Fibroblast of gingiva (primary cell): Measurements from ENCODE around the gene LNX2.

Source experiments
- DNase-seq: peaks from one replicate; pipeline ENCODE4 v3.0.0-alpha.2; 2011; ENCODE audit warnings: low read depth

The LNX2 gene

DNA sequence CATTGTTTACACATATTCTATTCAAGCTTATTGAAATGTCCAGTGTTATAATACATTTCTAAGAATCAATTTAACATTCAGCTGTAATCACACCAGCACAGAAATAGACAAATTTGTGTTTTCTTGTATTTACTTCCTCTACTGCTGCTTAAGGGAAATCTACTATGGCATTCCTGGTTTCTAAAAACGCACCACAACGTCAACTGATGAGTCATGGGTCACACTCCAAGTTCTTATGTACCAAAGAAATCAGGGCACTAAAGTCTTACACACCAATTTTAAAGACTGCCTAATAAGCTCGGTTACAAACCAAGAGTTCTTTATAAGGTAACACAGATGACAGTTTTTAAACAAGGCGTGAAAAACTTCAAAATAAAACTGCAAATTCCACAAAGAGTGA, 13.2 kb downstream of the LNX2 start:
- peak; percentile 76 for DNase-seq

DNA sequence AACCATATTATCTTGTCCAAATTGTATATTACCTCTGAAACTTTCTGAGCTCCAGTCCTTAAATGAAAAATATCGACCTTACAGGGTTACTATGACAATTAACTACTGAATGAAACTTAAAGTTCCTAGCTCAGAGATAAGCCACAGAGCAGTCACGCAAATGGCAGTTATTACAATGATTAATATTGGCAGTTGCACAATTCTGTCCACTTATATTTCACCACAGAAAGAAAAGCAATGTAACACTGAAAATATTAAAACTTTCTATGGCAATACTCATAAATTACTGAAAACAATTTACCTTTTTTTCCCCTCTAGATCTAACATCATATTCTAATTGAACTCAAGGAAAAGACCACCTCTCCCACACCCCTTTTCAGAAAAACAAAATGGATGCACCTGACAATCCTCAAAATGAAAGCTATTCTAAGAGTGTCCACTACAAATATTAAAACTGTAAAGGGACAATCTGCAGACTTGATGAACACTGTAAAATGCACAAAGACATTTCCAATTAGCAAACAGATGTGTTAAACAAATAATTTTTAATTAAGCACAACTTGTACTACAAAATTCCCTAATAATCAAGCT, 14.6 kb downstream of the LNX2 start:
- no peak for DNase-seq

DNA sequence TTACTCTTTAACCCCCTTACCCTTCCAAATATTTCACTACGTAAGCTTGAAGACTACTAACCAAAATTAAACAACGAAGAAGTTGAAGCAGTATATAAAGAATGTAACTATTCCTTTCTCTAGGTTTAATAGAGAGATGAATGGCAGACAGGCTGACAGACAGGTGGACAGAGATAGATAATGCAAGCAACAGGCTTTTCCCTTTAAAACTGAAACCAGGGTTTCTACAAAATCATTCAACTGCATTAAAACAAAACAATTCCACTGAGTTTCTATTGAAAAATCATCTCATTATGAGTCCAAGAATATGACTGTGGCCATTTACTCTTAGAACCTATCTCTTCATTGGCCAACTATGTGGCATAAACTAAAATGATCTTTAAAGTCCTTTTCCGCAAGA, 15.2 kb downstream of the LNX2 start:
- no peak for DNase-seq

DNA sequence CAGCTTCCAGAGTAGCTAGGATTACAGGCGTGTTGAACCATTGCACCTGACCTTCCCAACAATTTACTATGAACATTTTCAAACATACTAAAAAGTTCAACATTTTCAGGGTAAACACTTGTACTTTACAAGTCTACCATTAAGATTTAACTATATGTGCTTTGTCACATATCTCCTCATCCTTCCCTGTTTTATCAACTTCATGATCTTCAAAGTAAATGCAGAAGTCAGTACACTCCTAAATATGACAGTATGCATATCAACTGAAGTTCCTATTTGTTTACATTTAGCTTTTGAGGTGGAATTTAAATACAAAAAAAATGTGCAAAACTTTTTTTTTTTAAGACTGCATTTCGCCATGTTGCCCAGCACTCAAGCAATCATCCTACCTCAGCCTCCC, 18.5 kb downstream of the LNX2 start:
- DNase-seq = no peak

DNA sequence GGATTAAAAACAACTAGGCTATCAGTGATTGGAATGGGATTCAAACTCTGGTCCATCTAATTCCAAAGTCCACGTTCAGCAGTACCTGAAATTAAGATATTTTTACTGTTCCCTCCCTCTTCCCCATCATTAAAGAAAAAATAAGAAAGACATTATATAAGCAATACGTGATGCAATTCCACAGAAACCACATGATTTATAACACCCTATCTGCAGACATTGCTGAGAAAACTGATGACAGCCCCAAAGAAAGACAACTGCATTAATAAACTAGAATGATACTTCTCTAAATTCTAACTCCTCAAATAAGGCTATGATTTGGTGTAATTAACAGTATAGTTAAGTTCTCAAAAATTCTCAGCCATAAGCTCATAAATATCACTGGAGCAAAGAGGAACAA, 19.1 kb downstream of the LNX2 start:
- DNase-seq = no peak

DNA sequence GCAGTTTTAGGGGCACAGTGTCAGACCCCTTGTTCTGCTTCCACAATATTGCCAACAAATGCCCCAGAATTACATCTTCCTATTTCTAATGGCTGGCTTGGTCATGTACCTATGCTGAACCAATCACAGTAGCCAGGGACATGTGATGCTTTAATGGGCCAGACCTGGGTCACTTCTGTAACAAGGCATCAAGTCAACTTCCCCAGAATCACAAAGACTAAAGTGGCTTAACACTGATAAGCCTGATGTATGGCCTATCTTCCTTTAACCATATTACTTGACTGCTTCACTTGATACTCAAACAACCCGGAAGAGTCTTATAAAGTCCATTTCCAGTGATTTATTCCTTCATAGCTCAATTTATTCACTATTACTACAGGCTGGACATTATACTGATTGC, 19.6 kb downstream of the LNX2 start:
- DNase-seq = no peak

DNA sequence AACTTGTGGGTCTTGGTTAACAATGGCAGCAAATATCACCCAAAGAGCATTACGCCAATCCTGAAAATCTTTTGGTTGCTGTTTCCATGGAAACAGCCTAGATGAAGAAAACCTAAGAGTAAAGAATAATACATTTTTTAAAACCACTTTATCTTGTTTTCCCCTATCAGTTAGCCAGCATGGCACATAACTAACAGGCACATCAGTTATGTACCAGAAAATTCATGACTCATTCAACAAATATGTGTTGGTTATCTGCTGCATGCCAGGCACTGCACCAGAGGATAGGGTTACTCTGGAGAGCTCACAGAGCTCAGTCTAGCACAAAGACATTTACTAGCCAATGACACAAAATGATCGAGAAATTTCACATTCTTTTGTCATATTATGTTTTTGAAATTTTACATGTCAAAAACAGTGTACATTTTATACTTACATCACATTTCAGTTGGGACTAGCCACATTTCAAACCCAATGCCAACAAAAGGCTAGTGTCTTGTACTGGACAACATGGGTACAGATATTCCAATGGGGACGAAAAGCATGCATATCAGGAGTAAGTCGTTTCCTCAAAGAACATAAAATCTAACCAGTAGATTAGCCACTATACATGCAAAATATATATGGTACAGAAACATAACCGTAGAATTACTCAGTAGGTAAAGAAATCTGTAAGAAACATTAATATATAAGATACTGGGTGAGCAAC, 20.3 kb downstream of the LNX2 start:
- DNase-seq = peak; percentile 77

DNA sequence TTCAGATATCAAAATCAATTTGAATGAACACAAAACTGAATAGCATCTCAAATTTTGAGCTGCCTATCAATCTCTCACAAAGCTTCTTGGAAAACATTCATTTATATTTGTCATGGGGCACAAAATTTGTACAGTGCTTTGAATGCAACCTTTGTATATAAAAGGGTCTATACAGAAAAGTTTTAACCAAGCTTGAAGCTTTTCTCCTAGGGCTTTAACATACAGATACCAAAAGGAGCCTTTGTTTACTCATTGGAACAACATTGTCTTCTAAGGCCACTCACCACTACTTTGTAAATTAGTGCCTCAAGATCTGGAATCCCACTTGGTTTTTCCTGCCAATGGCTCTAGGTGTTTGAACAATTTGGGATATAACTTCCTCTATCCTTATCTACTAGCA, 21.2 kb downstream of the LNX2 start:
- no peak for DNase-seq

DNA sequence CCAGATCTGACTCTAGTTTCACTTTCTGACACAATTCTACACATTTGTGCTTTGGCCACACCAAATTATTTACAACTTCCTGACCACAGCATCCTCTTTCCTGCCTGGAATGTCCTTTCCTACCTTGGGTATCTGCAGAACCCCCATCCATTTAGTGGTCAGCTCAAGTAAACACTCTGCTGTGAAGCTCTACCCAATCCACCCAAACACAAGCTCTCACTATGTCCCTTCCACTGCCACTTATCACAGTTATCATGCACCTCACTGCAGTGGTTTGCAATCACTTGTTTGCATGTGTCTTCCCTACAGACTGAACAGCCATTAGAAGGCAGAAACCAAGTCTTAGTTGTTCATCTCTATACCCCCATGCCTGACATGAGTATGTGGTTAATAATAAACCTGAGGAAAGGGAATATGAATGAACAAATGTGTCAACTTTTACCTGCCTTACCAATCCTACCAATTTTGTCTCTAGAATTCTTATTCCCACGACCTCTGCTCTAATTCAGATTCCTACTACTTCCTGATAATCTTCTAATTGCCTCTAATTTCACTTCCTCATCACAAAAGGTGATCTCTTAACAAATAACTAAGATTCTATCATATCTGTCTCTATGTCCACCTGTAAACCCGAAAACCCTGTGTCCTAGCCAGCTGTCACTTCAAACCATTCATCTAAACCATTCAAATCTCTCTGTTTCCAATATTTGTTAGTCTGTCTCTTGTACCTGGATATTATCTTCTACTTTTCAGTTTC, 25.1 kb downstream of the LNX2 start:
- no peak for DNase-seq

DNA sequence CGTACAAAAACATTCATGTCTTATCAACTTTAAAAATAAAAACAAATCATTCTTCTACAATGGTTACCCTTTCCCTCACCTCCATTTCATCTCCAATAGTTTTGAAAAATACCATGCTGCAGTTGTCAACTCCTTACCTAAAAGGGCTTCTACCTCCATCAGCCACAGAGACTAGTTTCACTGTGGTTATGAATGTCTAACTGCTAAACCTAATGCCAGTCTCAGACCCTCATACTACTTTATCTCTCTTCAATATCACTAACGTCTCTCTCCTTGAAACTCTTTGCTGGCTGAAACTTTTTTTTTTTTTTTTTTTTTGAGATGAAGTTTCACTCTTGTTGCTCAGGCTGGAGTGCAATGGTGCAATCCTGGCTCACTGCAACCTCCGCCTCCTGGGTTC, 27.1 kb downstream of the LNX2 start:
- no peak for DNase-seq

DNA sequence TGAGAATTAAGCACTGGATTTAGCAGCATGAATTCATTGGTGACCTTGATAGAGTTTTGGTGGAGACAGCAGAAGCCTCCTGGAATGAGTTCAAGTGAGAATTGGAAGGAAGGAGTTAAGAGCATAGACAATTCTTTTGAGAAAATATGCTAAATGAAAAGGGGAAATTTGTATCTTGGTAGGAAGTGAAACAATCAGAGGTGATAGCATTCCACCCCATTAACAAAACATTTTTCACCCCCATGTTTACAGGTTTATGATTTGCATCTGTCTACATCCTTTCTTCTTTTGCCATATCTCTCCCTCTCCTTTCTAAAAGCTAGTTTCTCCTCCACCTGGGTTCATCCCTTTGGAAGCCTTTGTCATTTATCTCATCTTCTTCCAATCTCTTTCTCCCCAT, 27.5 kb downstream of the LNX2 start:
- no peak for DNase-seq

DNA sequence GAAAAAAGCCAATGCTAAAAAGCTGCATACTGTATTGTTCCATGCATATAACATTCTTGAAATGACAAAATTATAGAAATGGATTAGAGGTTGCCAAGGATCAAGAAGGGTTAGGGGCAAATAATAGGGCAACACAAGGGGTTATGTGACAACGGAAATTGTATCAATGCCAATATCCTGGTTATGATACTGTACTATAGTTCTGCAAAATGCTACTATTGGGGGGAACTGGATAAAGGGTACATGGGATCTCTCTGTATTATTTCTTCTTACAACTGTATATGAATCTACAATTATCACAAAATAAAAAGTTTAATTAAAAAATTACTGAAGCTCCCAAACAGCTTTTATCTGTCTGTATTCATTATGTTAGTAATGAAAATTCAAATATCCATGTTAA, 31.9 kb downstream of the LNX2 start:
- no peak for DNase-seq

DNA sequence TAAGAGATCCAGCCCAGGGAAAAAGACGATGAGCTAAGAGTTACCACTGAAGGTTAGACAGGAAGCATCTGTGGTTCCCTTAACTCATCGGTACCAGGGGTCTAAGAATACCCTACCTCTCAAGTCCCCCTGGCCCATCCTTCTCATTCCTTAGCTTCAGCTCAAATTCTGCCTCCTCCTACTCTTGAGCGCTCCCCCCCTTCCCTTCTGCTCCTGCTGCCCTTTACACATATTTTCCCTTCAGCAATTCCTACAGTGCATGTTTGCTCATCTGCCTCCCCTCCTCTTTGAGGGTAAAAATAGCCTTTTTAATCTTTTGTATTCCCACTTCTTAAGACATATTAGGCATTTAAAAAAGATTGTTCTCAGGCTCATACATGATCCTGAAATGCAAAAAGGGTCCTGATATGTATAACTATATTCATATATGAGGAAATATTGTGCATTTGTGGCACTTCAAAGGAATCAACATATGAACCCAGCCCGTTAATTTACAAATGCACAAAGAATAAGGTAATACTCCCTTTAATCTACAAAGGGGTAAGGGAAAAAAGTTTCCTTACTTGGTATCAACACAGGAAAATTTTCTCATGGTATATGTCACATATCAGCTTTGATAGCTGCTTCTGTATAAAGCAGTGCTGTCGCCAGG, 33.1 kb downstream of the LNX2 start:
- no peak for DNase-seq

DNA sequence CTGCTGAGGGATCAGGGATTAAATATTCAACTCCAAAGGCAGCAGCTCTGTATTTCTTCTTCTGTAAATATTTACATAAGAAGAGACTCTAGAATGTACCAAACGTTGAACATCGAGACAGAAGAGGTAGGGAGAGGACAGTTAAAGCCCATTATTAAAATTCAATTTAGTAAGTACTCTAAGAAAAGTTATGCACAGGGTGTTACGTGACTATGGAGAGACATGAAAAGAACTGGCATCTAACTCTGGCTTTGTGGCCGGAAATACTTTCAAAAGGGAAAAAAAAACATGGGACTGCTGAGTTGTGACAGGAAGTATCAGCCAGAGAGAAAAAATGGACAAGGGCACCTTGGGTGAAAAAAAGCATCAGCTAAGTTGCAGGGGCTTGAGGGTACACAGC, 36.7 kb downstream of the LNX2 start:
- peak; percentile 24 for DNase-seq

DNA sequence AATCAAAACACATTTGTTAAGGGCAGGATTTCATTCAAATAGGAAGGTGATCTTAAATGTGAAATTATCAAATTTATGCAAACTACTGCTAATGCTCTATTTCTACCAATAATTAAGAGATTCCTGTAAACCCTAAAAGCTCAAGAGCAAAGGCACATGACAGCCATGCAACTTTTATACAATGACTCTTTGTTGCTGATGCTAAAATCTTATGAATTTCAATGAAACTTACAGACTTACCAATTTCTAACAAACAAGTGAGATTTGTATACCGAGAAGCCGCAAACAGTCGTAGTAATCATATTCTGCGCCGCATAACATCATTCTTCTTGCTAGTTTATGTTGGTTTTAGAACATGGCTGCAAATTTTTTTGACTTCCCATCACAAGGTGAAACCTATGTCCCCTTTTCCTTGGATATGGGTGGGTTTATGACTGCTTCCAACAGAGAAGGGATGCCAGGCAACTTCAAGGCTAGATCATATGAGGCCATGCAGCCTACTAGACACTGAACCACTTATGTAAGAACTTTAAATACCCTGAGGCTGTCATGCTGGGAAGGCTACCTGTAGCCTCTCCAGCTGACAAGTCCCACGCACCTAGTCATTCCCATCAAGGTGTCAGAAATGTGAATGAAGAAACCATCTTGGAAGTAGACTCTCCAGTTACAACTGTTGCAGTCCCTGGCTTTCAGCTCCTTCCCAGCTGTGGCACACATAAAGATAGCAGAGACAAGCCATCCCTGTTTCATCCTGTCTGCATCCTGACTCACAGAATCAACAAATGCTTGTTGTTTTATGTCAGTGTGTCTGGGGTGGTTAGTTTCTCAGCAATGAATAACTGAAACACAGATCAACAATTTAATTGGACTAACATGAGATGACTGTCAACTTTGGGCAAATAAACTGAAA, 42.0 kb downstream of the LNX2 start:
- DNase-seq = peak; percentile 12

DNA sequence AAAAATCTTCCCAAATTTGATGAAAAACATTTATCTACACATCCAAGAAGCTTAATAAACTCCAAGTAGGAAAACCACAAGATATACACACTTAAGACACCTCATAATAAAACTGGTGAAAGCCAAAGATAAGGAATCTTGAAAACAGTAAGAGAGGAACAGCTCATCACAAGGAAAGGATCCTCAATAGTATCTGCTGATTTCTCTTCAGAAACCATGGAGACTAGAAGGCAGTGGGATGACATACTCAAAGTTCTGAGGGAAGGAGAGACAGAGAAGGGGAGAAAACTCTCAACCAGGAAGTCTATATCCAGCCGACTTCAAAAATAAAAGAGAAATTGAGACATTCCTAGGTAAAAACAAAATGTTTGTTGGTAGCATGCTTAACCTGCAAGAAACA, 45.7 kb downstream of the LNX2 start:
- DNase-seq = no peak

DNA sequence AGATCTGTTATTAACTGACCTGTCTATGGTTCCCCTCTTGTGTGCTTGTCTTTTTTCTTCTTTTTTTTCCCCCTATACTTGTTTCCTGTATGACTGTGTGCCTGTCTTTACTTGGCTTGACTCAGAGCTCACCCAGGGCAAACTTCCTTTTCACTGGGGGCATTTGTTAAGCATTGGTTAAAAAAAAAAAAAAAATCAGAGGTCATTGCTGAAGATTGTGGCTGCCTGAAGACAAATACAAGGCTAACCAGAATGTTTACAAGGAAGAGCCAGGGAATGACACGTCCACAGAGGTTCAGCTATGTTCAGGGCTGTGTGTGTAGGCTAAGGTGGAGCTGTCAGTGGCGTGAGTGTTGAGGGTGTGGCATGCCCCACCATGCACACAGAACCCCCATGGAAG, 47.1 kb downstream of the LNX2 start:
- no peak for DNase-seq

DNA sequence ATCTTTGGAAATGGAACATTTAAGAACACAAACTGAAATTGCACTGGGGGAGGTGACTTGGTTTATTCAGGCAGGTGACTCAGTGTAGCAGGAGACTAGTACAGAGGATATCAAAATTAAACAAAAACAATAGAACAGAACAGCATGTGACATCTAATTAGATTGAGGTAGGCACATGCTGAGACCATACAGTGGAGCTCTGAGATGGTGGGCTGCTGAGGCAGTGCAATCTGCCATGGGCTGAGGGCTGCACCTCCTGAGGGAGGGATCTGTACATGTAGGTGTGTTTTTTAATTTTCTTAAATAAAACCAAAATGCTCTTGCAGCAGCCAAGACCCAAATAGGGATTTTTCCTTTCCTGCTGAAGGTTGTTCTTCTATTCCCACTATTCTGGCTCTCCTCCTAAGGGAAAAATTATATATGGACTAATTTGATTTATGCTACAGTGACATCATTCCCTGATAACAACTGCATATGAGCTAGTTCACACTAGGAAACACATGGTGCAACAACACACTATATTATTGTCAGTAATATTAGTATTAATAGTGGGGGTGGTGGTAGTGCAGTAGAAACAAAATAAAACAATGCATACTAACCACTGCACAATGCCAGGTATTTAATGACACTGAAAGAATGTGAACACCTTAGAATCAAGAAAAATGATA, 48.0 kb downstream of the LNX2 start:
- no peak for DNase-seq

DNA sequence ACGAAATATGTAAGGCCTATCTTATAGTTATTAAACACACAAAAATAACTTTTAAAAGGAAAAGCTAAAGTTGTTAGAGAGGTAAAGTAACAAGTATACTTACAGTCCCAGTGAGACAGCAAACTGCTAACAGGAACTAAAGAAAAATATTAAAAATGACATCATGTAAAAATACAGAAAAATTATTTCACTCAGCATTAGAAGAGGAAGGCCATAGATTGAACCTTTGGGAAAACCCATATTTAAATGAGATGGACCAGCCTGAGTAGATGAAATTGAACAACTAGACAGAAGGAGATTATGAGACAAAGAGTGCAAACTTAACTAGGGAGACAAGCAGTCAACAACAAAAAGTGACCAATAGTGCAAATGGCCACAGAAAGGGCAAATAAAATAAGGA, 49.4 kb downstream of the LNX2 start:
- DNase-seq = no peak

DNA sequence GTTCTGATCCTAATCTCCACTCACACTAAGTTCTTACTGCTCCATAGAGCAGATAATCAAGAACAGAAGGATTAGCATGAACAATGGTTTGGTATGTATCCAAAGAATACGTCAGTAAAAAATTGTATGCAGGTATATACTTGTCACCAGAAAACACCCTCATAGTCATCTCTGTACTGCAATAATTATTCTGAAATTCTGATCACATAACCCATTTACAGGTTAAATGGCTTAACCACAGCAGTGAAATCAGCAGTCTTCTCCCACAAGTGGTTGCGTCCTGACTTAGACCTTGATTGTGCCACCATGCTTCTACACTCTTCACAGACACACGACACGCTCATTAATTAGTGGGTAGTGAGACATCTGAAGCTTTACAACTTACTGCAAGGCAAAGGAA, 50.9 kb downstream of the LNX2 start:
- no peak for DNase-seq

DNA sequence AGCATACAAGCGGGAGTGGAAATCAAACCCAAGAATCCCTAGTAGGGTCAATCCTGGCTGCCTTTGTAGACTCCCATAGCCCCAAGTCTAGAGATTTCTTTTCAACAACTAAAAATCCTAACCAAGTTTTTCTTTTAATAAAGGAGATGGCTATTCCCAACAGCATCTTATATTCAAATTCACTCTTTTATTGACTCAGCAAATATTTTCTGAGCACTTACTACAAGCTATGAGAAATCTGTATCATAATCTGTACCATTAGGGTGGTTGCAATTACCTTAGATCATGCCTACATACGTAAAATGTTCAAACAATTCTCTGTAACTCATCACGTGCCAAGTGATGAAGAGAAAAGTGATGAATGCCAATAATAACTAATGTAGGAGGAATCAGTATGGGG, 54.5 kb downstream of the LNX2 start:
- DNase-seq = no peak
